Tibial artery (tissue), 4 donors: ENCODE results near the gene NFU1.
"Not testable (repeated sequence)": the region's sequence is repeated elsewhere in the genome, so short reads cannot be mapped to it uniquely, and the experiment has no call there.

Experiments
- DNase-seq, 2 donors: peaks; one replicate each; pipeline ENCODE4 v3.0.0-alpha.2; 2019
- H3K27ac ChIP-seq, 2 donors: fragments of 200-600 bp; sonication (generic) in 1 of 2; 1 replicate in 1 of 2; 2 replicates in 1 of 2; pipeline ENCODE4 v1.5.1; 2018 to 2019; ENCODE audit warnings: mild to moderate bottlenecking in 1 of 2
- H3K27me3 ChIP-seq, 2 donors: fragments of 200-600 bp; sonication (generic) in 1 of 2; one replicate each; pipeline versions ENCODE4 v1.5.1 to v1.6.0; 2016 to 2019
- H3K36me3 ChIP-seq, 3 donors: fragments of 200-600 bp; sonication (generic) in 2 of 3; one replicate each; pipeline ENCODE4 v1.5.1; 2016 to 2019; ENCODE audit warnings: mild to moderate bottlenecking in 2 of 3
- H3K4me1 ChIP-seq, 4 donors: fragments of 200-600 bp; sonication (generic) in 2 of 4; 1 replicate in 3 of 4; 2 replicates in 1 of 4; pipeline ENCODE4 v1.5.1; 2016 to 2019
- H3K4me3 ChIP-seq, 2 donors: fragments of 200-600 bp; sonication (generic) in 1 of 2; 1 replicate in 1 of 2; 2 replicates in 1 of 2; pipeline ENCODE4 v1.5.1; 2018 to 2019; ENCODE audit warnings: mild to moderate bottlenecking in 2 of 2
- H3K9me3 ChIP-seq, 3 donors: fragments of 200-600 bp; sonication (generic) in 1 of 3; one replicate each; pipeline ENCODE4 v1.5.1; 2016 to 2019
- intact Hi-C: fragments of 100-400 bp; cut with DNase I; formaldehyde crosslinking; loops from one replicate; pipeline ENCODE4 v1.15.0; 2023; ENCODE audit warnings: low total_unique reads
- TF ChIP-seq, protein P1 (sequence below), 2 experiments: fragments of 200-600 bp in 1 of 2; fragments of 450-650 bp in 1 of 2; IDR thresholded peaks; one replicate each; pipeline ENCODE4 v1.5.1; 2017 to 2019; ENCODE audit warnings: antibody characterized with exemption in 2 of 2, mild to moderate bottlenecking in 1 of 2, moderate library complexity in 1 of 2

The NFU1 gene

DNA sequence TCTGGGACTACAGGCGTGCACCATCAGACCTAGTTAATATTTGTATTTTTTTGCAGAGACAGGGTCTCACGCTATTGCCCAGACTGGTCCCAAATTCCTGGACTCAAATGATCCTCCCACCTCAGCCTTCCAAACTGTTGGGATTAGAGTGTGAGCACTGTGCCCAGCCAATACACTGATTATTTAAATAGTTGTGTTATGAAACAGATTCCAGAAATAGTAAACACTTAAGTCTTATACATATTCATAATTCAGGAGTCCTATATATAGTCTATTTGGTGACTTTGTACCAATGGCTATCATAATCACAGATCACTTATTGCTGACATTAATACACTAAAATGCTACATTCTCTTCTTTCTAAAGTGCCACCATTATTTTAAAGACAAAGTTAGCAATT, 12.8 kb downstream of the NFU1 start:
- TF ChIP-seq, protein P1, sequence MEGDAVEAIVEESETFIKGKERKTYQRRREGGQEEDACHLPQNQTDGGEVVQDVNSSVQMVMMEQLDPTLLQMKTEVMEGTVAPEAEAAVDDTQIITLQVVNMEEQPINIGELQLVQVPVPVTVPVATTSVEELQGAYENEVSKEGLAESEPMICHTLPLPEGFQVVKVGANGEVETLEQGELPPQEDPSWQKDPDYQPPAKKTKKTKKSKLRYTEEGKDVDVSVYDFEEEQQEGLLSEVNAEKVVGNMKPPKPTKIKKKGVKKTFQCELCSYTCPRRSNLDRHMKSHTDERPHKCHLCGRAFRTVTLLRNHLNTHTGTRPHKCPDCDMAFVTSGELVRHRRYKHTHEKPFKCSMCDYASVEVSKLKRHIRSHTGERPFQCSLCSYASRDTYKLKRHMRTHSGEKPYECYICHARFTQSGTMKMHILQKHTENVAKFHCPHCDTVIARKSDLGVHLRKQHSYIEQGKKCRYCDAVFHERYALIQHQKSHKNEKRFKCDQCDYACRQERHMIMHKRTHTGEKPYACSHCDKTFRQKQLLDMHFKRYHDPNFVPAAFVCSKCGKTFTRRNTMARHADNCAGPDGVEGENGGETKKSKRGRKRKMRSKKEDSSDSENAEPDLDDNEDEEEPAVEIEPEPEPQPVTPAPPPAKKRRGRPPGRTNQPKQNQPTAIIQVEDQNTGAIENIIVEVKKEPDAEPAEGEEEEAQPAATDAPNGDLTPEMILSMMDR (IDR thresholded peaks at IDR 0.05) = no peak
- Histone ChIP-seq H3K27me3 (no peaks in the 10 kb centered on the region), H3K4me1 (peaks cover 0 to 10% (median 3%) of the 10 kb centered on the region in 4 donors), H3K36me3 (peaks cover 30 to 69% (median 51%) of the 10 kb centered on the region in 3 donors), H3K9me3 (no peaks in the 10 kb centered on the region), H3K4me3 (no peak overlapping the region), H3K27ac (no peak overlapping the region)
- DNase-seq = no peak
- intact Hi-C loops = no loop called here

GRCh38 chr2:69422198-69422597, 15.0 kb downstream of the NFU1 start:
- H3K36me3 ChIP-seq = peaks cover 47 to 69% (median 48%) of the 10 kb centered on the region in 3 donors
- intact Hi-C loops = no loop called here

GRCh38 chr2:69419111-69419510, 18.1 kb downstream of the NFU1 start:
- intact Hi-C loops, H3K27ac ChIP-seq: not testable (repeated sequence)
- peaks cover 52 to 76% (median 57%) of the 10 kb centered on the region in 3 donors for H3K36me3 ChIP-seq

More at GRCh38 chr2:69422198-69422597, 15.0 kb downstream of the NFU1 start:
- peaks cover 0 to 10% (median 0%) of the 10 kb centered on the region in 4 donors for H3K4me1 ChIP-seq
- TF ChIP-seq, protein P1 (IDR thresholded peaks at IDR 0.05) = no peak
- no peak overlapping the region for H3K4me3 ChIP-seq
- DNase-seq = no peak
- peak overlapping the region in 1 of 2 donors; percentile 4 for H3K27ac ChIP-seq
- H3K27me3 ChIP-seq = no peaks in the 10 kb centered on the region
- H3K9me3 ChIP-seq = no peaks in the 10 kb centered on the region

DNA sequence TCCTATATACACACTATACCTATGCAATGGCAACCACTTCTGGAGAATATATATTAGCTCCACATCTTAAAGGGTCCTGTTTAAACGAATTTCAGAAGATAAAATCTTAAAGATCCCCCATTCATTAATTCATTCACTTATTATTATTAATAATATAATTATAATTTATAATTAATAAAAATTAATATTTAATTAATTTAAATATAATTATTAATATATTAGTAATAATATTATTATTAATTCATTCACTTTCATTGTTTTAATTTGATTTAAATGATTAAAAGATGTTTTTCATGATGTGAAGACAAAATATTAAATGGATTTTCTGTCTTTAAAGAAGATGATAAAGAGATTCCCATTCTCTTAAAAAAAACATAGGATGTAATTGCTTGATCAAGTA, 21.1 kb downstream of the NFU1 start:
- no peaks in the 10 kb centered on the region for H3K9me3 ChIP-seq

More at GRCh38 chr2:69419111-69419510, 18.1 kb downstream of the NFU1 start:
- H3K4me3 ChIP-seq, H3K27me3 ChIP-seq, DNase-seq, H3K9me3 ChIP-seq, H3K4me1 ChIP-seq: not testable (repeated sequence)

GRCh38 chr2:69411120-69411519, 26.1 kb downstream of the NFU1 start:
- TF ChIP-seq, protein P1 (IDR thresholded peaks at IDR 0.05) = no peak
- no peak for DNase-seq
- Histone ChIP-seq H3K27me3 (no peaks in the 10 kb centered on the region), H3K9me3 (no peaks in the 10 kb centered on the region), H3K4me1 (no peaks in the 10 kb centered on the region), H3K4me3 (no peak overlapping the region), H3K36me3 (peaks cover 37 to 75% (median 64%) of the 10 kb centered on the region in 3 donors), H3K27ac (no peak overlapping the region)
- intact Hi-C loops = no loop called here

More for the DNA sequence above, 21.1 kb downstream of the NFU1 start:
- no peaks in the 10 kb centered on the region for H3K27me3 ChIP-seq
- no peak for DNase-seq
- H3K27ac ChIP-seq = no peak overlapping the region
- intact Hi-C loops = no loop called here
- TF ChIP-seq, protein P1 (IDR thresholded peaks at IDR 0.05) = no peak
- no peak overlapping the region for H3K4me3 ChIP-seq
- no peaks in the 10 kb centered on the region for H3K4me1 ChIP-seq
- peaks cover 62 to 86% (median 71%) of the 10 kb centered on the region in 3 donors for H3K36me3 ChIP-seq

DNA sequence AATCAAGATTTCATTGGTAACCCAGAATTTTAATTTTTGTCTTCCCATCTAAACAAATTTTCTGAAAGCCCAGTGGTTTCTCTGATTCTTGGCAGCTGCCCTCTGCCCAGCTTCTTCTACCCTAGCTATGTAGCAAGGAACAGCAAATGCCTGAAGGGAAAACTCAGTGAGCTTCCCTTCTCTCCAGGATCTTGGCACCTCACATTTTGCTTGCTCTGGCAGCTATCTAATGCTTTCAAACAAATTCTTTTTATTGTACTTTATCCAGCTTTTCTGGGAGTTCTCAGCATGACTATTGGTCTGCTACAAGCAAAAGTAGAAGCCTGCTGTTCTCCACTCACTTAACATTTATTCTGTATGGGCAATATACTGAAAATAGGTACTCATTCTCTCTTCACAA, 31.9 kb downstream of the NFU1 start:
- H3K4me3 ChIP-seq = no peak overlapping the region
- no peaks in the 10 kb centered on the region for H3K9me3 ChIP-seq
- H3K4me1 ChIP-seq = no peaks in the 10 kb centered on the region
- H3K27ac ChIP-seq = no peak overlapping the region
- no peak for DNase-seq
- H3K27me3 ChIP-seq = no peaks in the 10 kb centered on the region
- H3K36me3 ChIP-seq = peaks cover 46 to 84% (median 56%) of the 10 kb centered on the region in 3 donors
- TF ChIP-seq, protein P1 (IDR thresholded peaks at IDR 0.05) = no peak
- intact Hi-C loops = no loop called here
